EH (cell line): ENCODE results near the gene C3AR1.
A peak's percentile ranks its signal among the peaks of the same experiment; 100 is the strongest.
"Not testable (repeated sequence)": the region's sequence is repeated elsewhere in the genome, so short reads cannot be mapped to it uniquely, and the experiment has no call there.

ENCODE experiments used
- DNase-seq: peaks from one replicate; pipeline ENCODE4 v3.0.0-alpha.2; 2015; ENCODE audit warnings: low read depth

The C3AR1 gene

GRCh38 chr12:8057306-8057705 is 8.9 kb downstream of the C3AR1 start:
- no peak for DNase-seq

- no peak for DNase-seq
These were observed 11.3 kb downstream of the C3AR1 start for GRCh38 chr12:8054816-8055215.

GRCh38 chr12:8052679-8053078 is 13.5 kb downstream of the C3AR1 start:
- DNase-seq = no peak

GRCh38 chr12:8050600-8051250 is 15.4 kb downstream of the C3AR1 start:
- DNase-seq = no peak

GRCh38 chr12:8048906-8049305 is 17.3 kb downstream of the C3AR1 start:
- DNase-seq = no peak

GRCh38 chr12:8047842-8048241 is 18.3 kb downstream of the C3AR1 start:
- no peak for DNase-seq

- peak; percentile 79 for DNase-seq
These were observed 19.9 kb downstream of the C3AR1 start for GRCh38 chr12:8045952-8046944.

GRCh38 chr12:8040791-8041190 is 25.4 kb downstream of the C3AR1 start:
- no peak for DNase-seq

- DNase-seq = peak; percentile 85
These were observed 27.5 kb downstream of the C3AR1 start for GRCh38 chr12:8038659-8039114.

- no peak for DNase-seq
These were observed 28.2 kb downstream of the C3AR1 start for GRCh38 chr12:8037947-8038346.

- DNase-seq = no peak
These were observed 29.0 kb downstream of the C3AR1 start for GRCh38 chr12:8037046-8037663.

GRCh38 chr12:8036346-8036745 is 29.8 kb downstream of the C3AR1 start:
- DNase-seq = no peak

- DNase-seq = peak; percentile 38
These were observed 30.6 kb downstream of the C3AR1 start for GRCh38 chr12:8035440-8036010.

- peak; percentile 19 for DNase-seq
These were observed 31.4 kb downstream of the C3AR1 start for GRCh38 chr12:8034802-8035201.

GRCh38 chr12:8033153-8034044 is 32.8 kb downstream of the C3AR1 start:
- DNase-seq = peak; percentile 64

- peak; percentile 79 for DNase-seq
These were observed 33.7 kb downstream of the C3AR1 start, which contains the start of gene FOXJ2 for GRCh38 chr12:8032242-8033152. Gene FOXJ2, plus strand, starts transcription at chr12:8032716. Its CDS starts 7,117 bp downstream, at chr12:8039833.

GRCh38 chr12:8031872-8032241 is 34.3 kb downstream of the C3AR1 start:
- no peak for DNase-seq

GRCh38 chr12:8031017-8031416 is 35.1 kb downstream of the C3AR1 start:
- not testable (repeated sequence) for DNase-seq

- DNase-seq = no peak
These were observed 36.0 kb downstream of the C3AR1 start for GRCh38 chr12:8030189-8030588.

GRCh38 chr12:8028267-8028666 is 37.9 kb downstream of the C3AR1 start:
- no peak for DNase-seq
